HG02973 (cell line): Measurements from ENCODE around the gene SLC37A1.

Source experiments
- ATAC-seq: cut with Tn5 transposase; IDR thresholded peaks from one replicate; pipeline ENCODE4 v1.9.1; 2021; ENCODE audit warnings: moderate library complexity; ENCODE audit not compliant: unreplicated experiment

The SLC37A1 gene

GRCh38 chr21:42572906-42573495 lies 59.3 kb downstream of the SLC37A1 start:
- no peak for ATAC-seq

GRCh38 chr21:42574234-42575027 lies 60.8 kb downstream of the SLC37A1 start:
- ATAC-seq, result no peak

GRCh38 chr21:42575111-42575510 lies 61.5 kb downstream of the SLC37A1 start:
- ATAC-seq, result no peak

GRCh38 chr21:42576639-42577038 lies 63.0 kb downstream of the SLC37A1 start:
- ATAC-seq, result no peak

GRCh38 chr21:42578034-42578433 lies 64.4 kb downstream of the SLC37A1 start:
- no peak for ATAC-seq

GRCh38 chr21:42578761-42579415 lies 65.2 kb downstream of the SLC37A1 start:
- ATAC-seq, result no peak

- no peak for ATAC-seq
Measured at GRCh38 chr21:42579456-42580075, 65.9 kb downstream of the SLC37A1 start.

GRCh38 chr21:42580076-42580792 lies 66.6 kb downstream of the SLC37A1 start:
- ATAC-seq, result no peak

- no peak for ATAC-seq
Measured at GRCh38 chr21:42580793-42581321, 67.2 kb downstream of the SLC37A1 start.

- no peak for ATAC-seq
Measured at GRCh38 chr21:42581336-42581992, 67.8 kb downstream of the SLC37A1 start.

GRCh38 chr21:42581993-42582786 lies 68.5 kb downstream of the SLC37A1 start:
- no peak for ATAC-seq

- ATAC-seq, result no peak
Measured at GRCh38 chr21:42582787-42583476, 69.3 kb downstream of the SLC37A1 start.

- ATAC-seq, result no peak
Measured at GRCh38 chr21:42583477-42584295, 70.0 kb downstream of the SLC37A1 start.

GRCh38 chr21:42584296-42584641 lies 70.6 kb downstream of the SLC37A1 start:
- ATAC-seq, result no peak

GRCh38 chr21:42585881-42586280 lies 72.2 kb downstream of the SLC37A1 start:
- no peak for ATAC-seq

- ATAC-seq, result no peak
Measured at GRCh38 chr21:42586406-42586805, 72.8 kb downstream of the SLC37A1 start.

- ATAC-seq, result no peak
Measured at GRCh38 chr21:42587036-42587435, 73.4 kb downstream of the SLC37A1 start.
